Measurements from ENCODE around the gene PHF14.

GRCh38 chr7:11213266-11213665 is 239.6 kb downstream of the PHF14 start:
- TF ChIP-seq CTCF (conservative IDR thresholded peaks at IDR 0.05; ENCODE audit: low read depth, low read length) = no peak
- TF ChIP-seq EZH2phosphoT487 (IDR thresholded peaks at IDR 0.05; ENCODE audit: borderline replicate concordance, low read length) = no peak

Data from PC-3 (cell line).